ENCODE results near the gene SCUBE1. TPM values are rescaled to one million over a fixed set of nuclear protein-coding genes. Genes with fewer than 3 reads are reported as not detected.
"Not testable (repeated sequence)": the region's sequence is repeated elsewhere in the genome, so short reads cannot be mapped to it uniquely, and the experiment has no call there.

Gene SCUBE1
- total RNA-seq, 2 donors from 2014 or later: 0.04 to 0.16 TPM

DNA sequence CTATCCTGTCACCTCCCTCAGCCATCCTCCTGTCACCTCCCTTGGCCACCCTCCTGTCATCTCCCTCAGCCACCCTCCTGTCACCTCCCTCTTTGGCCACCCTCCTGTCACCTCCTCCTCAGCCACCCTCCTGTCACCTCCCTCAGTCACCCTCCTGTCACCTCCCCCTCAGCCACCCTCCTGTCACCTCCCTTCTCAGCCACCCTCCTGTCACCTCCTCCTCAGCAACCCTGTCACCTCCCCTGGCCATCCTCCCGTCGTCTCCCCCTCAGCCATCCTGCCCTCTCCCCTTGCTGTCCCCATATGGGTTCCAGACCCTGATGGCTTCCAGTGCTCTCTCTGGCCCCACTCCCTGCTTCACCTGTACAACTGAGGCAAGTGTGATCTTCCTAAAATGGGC, 61.8 kb downstream of the SCUBE1 start:
- DNase-seq (ENCODE audit: low spot score): no peak

DNA sequence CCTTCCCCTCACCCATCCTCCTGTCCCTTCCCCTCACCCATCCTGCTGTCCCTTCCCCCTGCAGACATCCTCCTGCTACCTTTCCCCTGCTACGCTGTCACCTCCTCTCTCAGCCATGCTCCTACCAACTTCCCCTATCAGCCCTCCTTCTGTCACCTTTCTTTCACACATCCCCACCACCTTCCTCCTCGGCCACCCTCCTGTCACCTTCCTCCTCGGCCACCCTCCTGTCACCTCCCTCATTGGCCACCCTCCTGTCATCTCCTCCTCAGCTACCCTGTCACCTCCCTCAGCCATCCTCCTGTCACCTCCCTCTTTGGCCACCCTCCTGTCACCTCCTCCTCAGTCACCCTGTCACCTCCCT, 62.7 kb downstream of the SCUBE1 start:
- not testable (repeated sequence) for H3K4me1 ChIP-seq; H3K4me3 ChIP-seq; H3K27ac ChIP-seq; DNase-seq (ENCODE audit: low spot score); H3K9me3 ChIP-seq; H3K27me3 ChIP-seq; H3K36me3 ChIP-seq

More for the DNA sequence above, 61.8 kb downstream of the SCUBE1 start:
- TF ChIP-seq, protein P1, sequence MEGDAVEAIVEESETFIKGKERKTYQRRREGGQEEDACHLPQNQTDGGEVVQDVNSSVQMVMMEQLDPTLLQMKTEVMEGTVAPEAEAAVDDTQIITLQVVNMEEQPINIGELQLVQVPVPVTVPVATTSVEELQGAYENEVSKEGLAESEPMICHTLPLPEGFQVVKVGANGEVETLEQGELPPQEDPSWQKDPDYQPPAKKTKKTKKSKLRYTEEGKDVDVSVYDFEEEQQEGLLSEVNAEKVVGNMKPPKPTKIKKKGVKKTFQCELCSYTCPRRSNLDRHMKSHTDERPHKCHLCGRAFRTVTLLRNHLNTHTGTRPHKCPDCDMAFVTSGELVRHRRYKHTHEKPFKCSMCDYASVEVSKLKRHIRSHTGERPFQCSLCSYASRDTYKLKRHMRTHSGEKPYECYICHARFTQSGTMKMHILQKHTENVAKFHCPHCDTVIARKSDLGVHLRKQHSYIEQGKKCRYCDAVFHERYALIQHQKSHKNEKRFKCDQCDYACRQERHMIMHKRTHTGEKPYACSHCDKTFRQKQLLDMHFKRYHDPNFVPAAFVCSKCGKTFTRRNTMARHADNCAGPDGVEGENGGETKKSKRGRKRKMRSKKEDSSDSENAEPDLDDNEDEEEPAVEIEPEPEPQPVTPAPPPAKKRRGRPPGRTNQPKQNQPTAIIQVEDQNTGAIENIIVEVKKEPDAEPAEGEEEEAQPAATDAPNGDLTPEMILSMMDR (IDR thresholded peaks at IDR 0.05): no peak
- Histone ChIP-seq H3K36me3 (no peaks in the 10 kb centered on the region), H3K27me3 (no peaks in the 10 kb centered on the region), H3K9me3 (no peaks in the 10 kb centered on the region), H3K4me1 (no peaks in the 10 kb centered on the region), H3K4me3 (no peak overlapping the region), H3K27ac (no peak overlapping the region)

DNA sequence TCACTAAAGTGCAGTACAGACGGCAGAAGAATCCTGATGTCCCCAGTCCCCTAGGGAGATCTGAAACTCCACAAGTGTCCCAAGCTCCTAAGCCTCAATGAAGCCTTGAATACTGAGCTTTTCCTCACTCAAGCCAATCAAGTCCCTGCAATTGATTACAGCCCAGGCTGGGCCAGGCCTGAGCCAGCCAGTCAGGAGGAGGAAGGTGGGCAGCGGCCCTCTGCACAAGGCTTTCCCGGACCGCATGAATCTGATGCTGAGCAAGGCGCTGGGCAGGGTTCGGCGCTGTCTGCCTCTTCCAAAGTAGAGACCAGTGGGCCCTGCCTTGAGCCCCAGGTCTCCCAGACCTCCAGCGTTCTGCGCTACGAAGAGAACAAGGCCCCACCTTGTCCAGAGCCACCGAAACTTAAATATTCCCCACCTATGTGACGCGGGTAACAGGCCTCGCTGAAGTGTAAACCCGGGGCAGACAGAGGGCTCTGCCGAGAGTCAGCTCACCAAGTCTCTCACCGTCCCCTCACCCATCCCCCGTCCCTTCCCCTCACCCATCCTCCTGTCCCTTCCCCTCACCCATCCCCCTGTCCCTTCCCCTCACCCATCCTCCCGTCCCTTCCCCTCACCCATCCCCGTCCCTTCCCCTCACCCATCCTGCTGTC, 63.2 kb downstream of the SCUBE1 start:
- no peak overlapping the region for H3K4me3 ChIP-seq
- H3K27me3 ChIP-seq: no peaks in the 10 kb centered on the region
- no peak overlapping the region for H3K27ac ChIP-seq
- TF ChIP-seq, protein P1 (IDR thresholded peaks at IDR 0.05): no peak
- DNase-seq (ENCODE audit: low spot score): no peak
- no peaks in the 10 kb centered on the region for H3K4me1 ChIP-seq
- no peaks in the 10 kb centered on the region for H3K9me3 ChIP-seq
- no peaks in the 10 kb centered on the region for H3K36me3 ChIP-seq

DNA sequence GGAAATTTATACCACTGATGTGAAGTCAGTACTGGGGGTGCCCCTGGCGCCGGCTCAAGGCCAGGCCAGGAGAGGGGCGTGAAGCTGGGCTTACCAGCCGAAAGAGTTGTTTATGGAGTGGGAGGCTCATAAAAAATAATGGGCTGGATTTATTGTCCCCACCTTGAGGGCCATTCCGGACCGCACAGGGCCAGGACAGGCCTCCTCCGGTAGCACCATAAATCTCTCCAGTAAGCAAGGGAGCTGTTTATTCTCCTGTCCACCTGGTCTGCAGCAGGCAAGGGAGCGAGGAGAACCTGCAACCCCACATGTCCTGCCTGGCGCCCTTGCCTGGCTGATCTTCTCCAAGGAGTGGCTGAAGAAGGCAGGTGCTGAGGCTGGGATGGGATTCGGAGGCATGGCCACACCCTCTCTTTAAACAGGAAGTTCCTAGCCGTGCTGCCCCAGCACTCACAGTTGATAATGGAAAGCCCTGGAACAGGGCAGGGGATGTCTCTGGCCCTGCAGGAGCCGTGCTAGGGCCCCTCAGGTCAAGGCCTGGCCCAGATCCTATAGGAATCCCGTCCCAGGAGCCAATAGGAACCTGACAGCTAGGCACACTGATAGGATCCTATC, 65.1 kb downstream of the SCUBE1 start:
- Histone ChIP-seq H3K36me3 (no peaks in the 10 kb centered on the region), H3K27ac (no peak overlapping the region), H3K9me3 (no peaks in the 10 kb centered on the region), H3K4me3 (no peak overlapping the region), H3K4me1 (no peaks in the 10 kb centered on the region), H3K27me3 (no peaks in the 10 kb centered on the region)
- no peak for DNase-seq (ENCODE audit: low spot score)
- TF ChIP-seq, protein P1 (IDR thresholded peaks at IDR 0.05): no peak

DNA sequence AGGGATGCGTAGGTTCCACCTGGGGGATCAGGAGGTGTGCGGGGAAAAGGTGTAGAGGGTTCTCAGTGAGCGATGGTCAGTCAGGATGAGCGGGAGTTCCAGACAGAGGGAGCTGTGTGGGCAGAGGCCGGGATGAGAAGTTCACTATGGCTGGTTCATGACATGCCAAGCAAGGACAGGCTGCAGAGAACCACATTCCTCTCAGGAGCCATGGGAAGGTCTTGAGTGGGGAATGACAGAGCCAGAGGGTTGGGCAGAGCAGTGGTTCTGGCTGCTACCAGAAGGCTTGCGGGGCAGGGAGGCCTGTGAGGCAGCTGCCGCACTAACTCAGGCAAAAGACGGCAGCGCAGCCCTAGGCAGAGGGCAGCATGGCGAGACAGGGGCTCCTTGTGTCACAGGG, 66.1 kb downstream of the SCUBE1 start:
- Histone ChIP-seq H3K9me3 (no peaks in the 10 kb centered on the region), H3K4me3 (no peak overlapping the region), H3K4me1 (no peaks in the 10 kb centered on the region), H3K27me3 (no peaks in the 10 kb centered on the region), H3K27ac (no peak overlapping the region), H3K36me3 (no peaks in the 10 kb centered on the region)
- DNase-seq (ENCODE audit: low spot score): no peak
- TF ChIP-seq, protein P1 (IDR thresholded peaks at IDR 0.05): no peak

DNA sequence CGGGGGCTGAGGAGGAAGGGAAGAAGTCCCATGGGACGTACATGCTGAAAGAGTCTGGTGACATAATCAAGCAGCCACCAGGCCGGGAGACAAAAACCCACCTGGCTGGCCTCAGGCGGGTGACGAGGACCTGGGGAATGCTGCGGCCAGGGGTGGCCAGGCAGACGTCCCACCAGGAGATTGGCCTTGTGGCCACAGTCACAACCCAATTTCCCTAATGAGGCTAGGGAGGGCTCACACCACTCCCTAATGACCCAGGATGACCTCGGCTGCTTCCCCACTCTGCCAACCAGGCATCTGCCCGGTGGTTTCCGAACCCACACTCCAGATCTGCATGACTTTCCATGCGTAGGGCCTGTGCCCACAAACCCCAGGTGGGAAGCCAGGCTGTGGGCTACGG, 66.9 kb downstream of the SCUBE1 start:
- TF ChIP-seq, protein P1 (IDR thresholded peaks at IDR 0.05): no peak

More for the DNA sequence above, 66.9 kb downstream of the SCUBE1 start:
- no peak for DNase-seq (ENCODE audit: low spot score)
- Histone ChIP-seq H3K27ac (no peak overlapping the region), H3K9me3 (no peaks in the 10 kb centered on the region), H3K4me3 (no peak overlapping the region), H3K4me1 (no peaks in the 10 kb centered on the region), H3K27me3 (no peaks in the 10 kb centered on the region), H3K36me3 (no peaks in the 10 kb centered on the region)

Data from right atrium auricular region (tissue), 2 donors.